Vagina (tissue), 2 donors: ENCODE results near the gene PALLD.

ENCODE experiments used
- CTCF ChIP-seq, 3 experiments: fragments of 450-650 bp in 2 of 3; fragments of 200-600 bp in 1 of 3; sonication (generic) in 1 of 3; IDR thresholded peaks; one replicate each; pipeline ENCODE4 v1.5.1; 2017 to 2019; ENCODE audit warnings: antibody characterized with exemption in 3 of 3, mild to moderate bottlenecking in 2 of 3, moderate library complexity in 2 of 3
- POLR2A ChIP-seq, 2 donors: fragments of 450-650 bp; IDR thresholded peaks; one replicate each; pipeline ENCODE4 v1.6.1; 2017; ENCODE audit warnings: antibody characterized with exemption in 2 of 2, mild to moderate bottlenecking in 2 of 2, moderate library complexity in 2 of 2

DNA sequence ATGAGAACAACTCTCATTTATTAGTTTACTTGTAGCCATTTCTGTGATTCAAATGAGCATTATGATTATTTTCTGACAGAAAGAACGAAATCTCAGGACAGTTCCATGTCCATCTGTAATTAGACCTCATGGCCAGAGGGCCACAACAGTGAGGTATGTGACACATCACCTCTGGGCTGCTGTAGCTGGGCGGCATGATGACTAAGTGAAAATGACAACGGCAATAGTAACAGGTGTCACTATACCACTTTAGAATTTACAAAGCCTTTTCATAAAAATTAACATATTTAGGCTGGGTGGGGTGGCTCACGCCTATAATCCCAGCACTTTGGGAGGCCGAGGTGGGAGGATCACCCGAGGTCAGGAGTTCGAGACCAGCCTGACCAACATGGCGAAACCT lies 260.6 kb downstream of the PALLD start:
- TF ChIP-seq CTCF (IDR thresholded peaks at IDR 0.05) (no peak), POLR2A (IDR thresholded peaks at IDR 0.05) (no peak)
